Neural cell (in vitro differentiated cells): ENCODE results near the gene SLC3A2. TPM values are rescaled to one million over a fixed set of nuclear protein-coding genes. Genes with fewer than 3 reads are reported as not detected.

Experiments used
- H2AFZ ChIP-seq: fragments of 200-600, 300-800 bp; sonication (generic), shearing (Covaris generic); 2 replicates; pipeline ENCODE4 v1.6.0; 2014; ENCODE audit warnings: low read depth, mild to moderate bottlenecking, antibody characterized with exemption, low read length, moderate library complexity
- H3F3A ChIP-seq: fragments of 200-600 bp; shearing (Covaris generic); 2 replicates; pipeline ENCODE4 v1.6.1; 2016; ENCODE audit warnings: mild to moderate bottlenecking, moderate library complexity, mixed read lengths, antibody characterized with exemption, low read length; ENCODE audit not compliant: insufficient read depth, poor library complexity, severe bottlenecking
- H3K27ac ChIP-seq: fragments of 200-600, 300-800 bp; sonication (generic), shearing (Covaris generic); 2 replicates; pipeline ENCODE4 v1.5.1; 2014; ENCODE audit warnings: mild to moderate bottlenecking, low read length, moderate library complexity
- H3K27me3 ChIP-seq: fragments of 300-800, 200-600 bp; sonication (generic), shearing (Covaris generic); 2 replicates; pipeline ENCODE4 v1.6.0; 2014; ENCODE audit warnings: mild to moderate bottlenecking, low read depth, low read length, moderate library complexity; ENCODE audit not compliant: insufficient read depth
- H3K36me3 ChIP-seq: fragments of 300-800, 200-600 bp; sonication (generic), shearing (Covaris generic); 2 replicates; pipeline ENCODE4 v1.5.1; 2014; ENCODE audit warnings: mild to moderate bottlenecking, antibody characterized with exemption, low read length, moderate library complexity; ENCODE audit not compliant: insufficient read depth
- H3K4me2 ChIP-seq: fragments of 300-800, 200-600 bp; sonication (generic), shearing (Covaris generic); 2 replicates; pipeline ENCODE4 v1.6.0; 2014; ENCODE audit warnings: mild to moderate bottlenecking, low read length
- H3K4me3 ChIP-seq: fragments of 300-800, 200-600 bp; sonication (generic), shearing (Covaris generic); 2 replicates; pipeline ENCODE4 v1.5.1; 2014; ENCODE audit warnings: mild to moderate bottlenecking, low read length, moderate library complexity
- H3K79me2 ChIP-seq: fragments of 200-600 bp; shearing (Covaris generic); replicated peaks from 2 replicates; pipeline ENCODE4 v1.6.0; 2014; ENCODE audit warnings: mild to moderate bottlenecking, low read length, moderate library complexity; ENCODE audit not compliant: insufficient read depth
- H3K9ac ChIP-seq: fragments of 300-800, 200-600 bp; sonication (generic), shearing (Covaris generic); 2 replicates; pipeline ENCODE4 v1.6.1; 2016; ENCODE audit warnings: mild to moderate bottlenecking, low read length, mixed read lengths
- H3K9me2 ChIP-seq: fragments of 200-600 bp; shearing (Covaris generic); 2 replicates; pipeline ENCODE4 v1.6.1; 2016; ENCODE audit warnings: mild to moderate bottlenecking, low read length, mixed read lengths; ENCODE audit not compliant: insufficient read depth
- H3K9me3 ChIP-seq: fragments of 200-600, 300-800 bp; sonication (generic), shearing (Covaris generic); 2 replicates; pipeline ENCODE4 v1.6.1; 2016; ENCODE audit warnings: mild to moderate bottlenecking, mixed run types, low read length, moderate library complexity, mixed read lengths
- H4K20me1 ChIP-seq: fragments of 200-600 bp; shearing (Covaris generic); 2 replicates; pipeline ENCODE4 v1.6.1; 2016; ENCODE audit warnings: mild to moderate bottlenecking, mixed run types; ENCODE audit not compliant: insufficient read depth
- CTCF ChIP-seq: fragments of 450-650 bp; IDR thresholded peaks from 2 replicates; pipeline ENCODE4 v1.5.1; 2014; ENCODE audit warnings: antibody characterized with exemption, mild to moderate bottlenecking, moderate library complexity; ENCODE audit not compliant: poor library complexity, severe bottlenecking
- EP300 ChIP-seq: fragments of 450-650 bp; conservative IDR thresholded peaks from 2 replicates; pipeline ENCODE4 v1.6.1; 2014; ENCODE audit warnings: antibody characterized with exemption, mild to moderate bottlenecking, moderate library complexity; ENCODE audit not compliant: poor library complexity, severe bottlenecking
- EZH2 ChIP-seq: fragments of 200-600, 300-800 bp; shearing (Covaris generic), sonication (generic); IDR thresholded peaks from 2 replicates; pipeline ENCODE4 v1.6.1; 2014; ENCODE audit warnings: antibody characterized with exemption, low read length, borderline replicate concordance, mild to moderate bottlenecking; ENCODE audit not compliant: insufficient read depth, poor library complexity, severe bottlenecking
- MXI1 ChIP-seq: fragments of 450-650 bp; conservative IDR thresholded peaks from 2 replicates; pipeline ENCODE4 v1.6.1; 2014; ENCODE audit warnings: antibody characterized with exemption, mild to moderate bottlenecking; ENCODE audit not compliant: poor library complexity, severe bottlenecking
- POLR2AphosphoS5 ChIP-seq: IDR thresholded peaks from 2 replicates; pipeline ENCODE4 v1.6.1; 2012
- RAD21 ChIP-seq: fragments of 450-650 bp; conservative IDR thresholded peaks from 2 replicates; pipeline ENCODE4 v1.6.1; 2014; ENCODE audit warnings: antibody characterized with exemption, mild to moderate bottlenecking, moderate library complexity
- REST ChIP-seq: IDR thresholded peaks from 2 replicates; pipeline ENCODE4 v1.6.1; 2012; ENCODE audit warnings: borderline replicate concordance
- SMC3 ChIP-seq: fragments of 450-650 bp; conservative IDR thresholded peaks from 2 replicates; pipeline ENCODE4 v1.6.1; 2014; ENCODE audit warnings: antibody characterized with exemption, mild to moderate bottlenecking, moderate library complexity; ENCODE audit not compliant: poor library complexity
- TAF1 ChIP-seq: IDR thresholded peaks from 2 replicates; pipeline ENCODE4 v1.6.1; 2012; ENCODE audit warnings: low read depth
- polyA plus RNA-seq: library from polyadenylated mRNA; depleted of rRNA; stranded (reverse); fragments of >200 nt; gene quantifications from 2 replicates; pipeline ENCODE4 v1.2.3, GENCODE V29; 2014

Gene SLC3A2
- polyA plus RNA-seq, 1 donor from 2014 or later, result 176 TPM

- no peaks in the 10 kb centered on the region for H3K9me2 ChIP-seq
- H4K20me1 ChIP-seq, result no peaks in the 10 kb centered on the region
- H3K4me2 ChIP-seq, result peak overlapping the region; percentile 0
- H3K27me3 ChIP-seq, result no peaks in the 10 kb centered on the region
- H2AFZ ChIP-seq, result no peak overlapping the region
- peaks cover 16% of the 10 kb centered on the region for H3K36me3 ChIP-seq
- H3K4me3 ChIP-seq, result peak overlapping the region; percentile 90
- H3K27ac ChIP-seq, result peak overlapping the region; percentile 10
- no peaks in the 10 kb centered on the region for H3F3A ChIP-seq
- no peaks in the 10 kb centered on the region for H3K9me3 ChIP-seq
- H3K79me2 ChIP-seq, result peaks cover 51% of the 10 kb centered on the region
- H3K9ac ChIP-seq, result peak overlapping the region; percentile 99
- TF ChIP-seq REST (no peak), EP300 (no peak), MXI1 (no peak), POLR2AphosphoS5 (no peak), SMC3 (no peak), TAF1 (no peak), EZH2 (no peak), RAD21 (no peak), CTCF (no peak)
These were observed 3.0 kb downstream of the SLC3A2 start for GRCh38 chr11:62883673-62884072.

- Histone ChIP-seq H3K9ac (no peak overlapping the region), H2AFZ (no peak overlapping the region), H3K36me3 (peaks cover 16% of the 10 kb centered on the region), H3F3A (no peaks in the 10 kb centered on the region), H3K9me2 (no peaks in the 10 kb centered on the region), H3K4me2 (no peak overlapping the region), H3K27me3 (no peaks in the 10 kb centered on the region), H4K20me1 (no peaks in the 10 kb centered on the region), H3K9me3 (no peaks in the 10 kb centered on the region), H3K4me3 (peak overlapping the region; percentile 16), H3K79me2 (peaks cover 38% of the 10 kb centered on the region), H3K27ac (no peak overlapping the region)
- TF ChIP-seq MXI1, result no peak
- no peak for TF ChIP-seq EP300
- no peak for TF ChIP-seq RAD21
- TF ChIP-seq EZH2, result no peak
- no peak for TF ChIP-seq SMC3
- TF ChIP-seq TAF1, result no peak
- no peak for TF ChIP-seq REST
- no peak for TF ChIP-seq CTCF
- no peak for TF ChIP-seq POLR2AphosphoS5
These were observed 4.5 kb downstream of the SLC3A2 start for GRCh38 chr11:62885137-62885750.
